Mesenchymal stem cell (in vitro differentiated cells and primary cell): ENCODE measurements around the gene CELA2B.

ENCODE experiments used
- DNase-seq: peaks from one replicate; pipeline ENCODE4 v3.0.0-alpha.2; 2013
- H2AFZ ChIP-seq: one replicate; pipeline ENCODE4 v1.6.1; 2013; ENCODE audit warnings: low read depth, mild to moderate bottlenecking, control low read depth, inconsistent platforms, low read length, moderate library complexity
- H2AK5ac ChIP-seq: 2 replicates; pipeline ENCODE4 v1.6.1; 2013; ENCODE audit warnings: low read length, moderate library complexity, mild to moderate bottlenecking, inconsistent platforms; ENCODE audit not compliant: severe bottlenecking
- H2BK120ac ChIP-seq: one replicate; pipeline ENCODE4 v1.6.1; 2013; ENCODE audit warnings: low read depth, mild to moderate bottlenecking, inconsistent platforms, low read length, moderate library complexity
- H2BK12ac ChIP-seq, 2 experiments: one replicate each; pipeline ENCODE4 v1.6.1; 2013; ENCODE audit warnings: inconsistent platforms in 2 of 2, low read length in 2 of 2, mild to moderate bottlenecking in 2 of 2, moderate library complexity in 2 of 2, control low read depth in 1 of 2
- H2BK15ac ChIP-seq: one replicate; pipeline ENCODE4 v1.6.1; 2013; ENCODE audit warnings: mild to moderate bottlenecking, low read depth, inconsistent platforms; ENCODE audit not compliant: poor library complexity, severe bottlenecking
- H2BK5ac ChIP-seq: 2 replicates; pipeline ENCODE4 v1.6.1; 2013; ENCODE audit warnings: low read depth, mild to moderate bottlenecking, low read length, control low read depth, inconsistent platforms; ENCODE audit not compliant: poor library complexity, severe bottlenecking
- H3K14ac ChIP-seq, 2 experiments: one replicate each; pipeline ENCODE4 v1.6.1; 2013; ENCODE audit warnings: inconsistent platforms in 2 of 2, low read length in 2 of 2, control low read depth in 1 of 2, mild to moderate bottlenecking in 1 of 2, moderate library complexity in 1 of 2
- H3K18ac ChIP-seq, 2 experiments: one replicate each; pipeline ENCODE4 v1.6.1; 2013; ENCODE audit warnings: inconsistent platforms in 2 of 2, low read length in 2 of 2, control low read depth in 1 of 2, low read depth in 1 of 2, mild to moderate bottlenecking in 1 of 2
- H3K23ac ChIP-seq, 2 experiments: one replicate each; pipeline ENCODE4 v1.6.1; 2013; ENCODE audit warnings: inconsistent platforms in 2 of 2, low read length in 2 of 2, mild to moderate bottlenecking in 2 of 2, moderate library complexity in 2 of 2, control low read depth in 1 of 2
- H3K27ac ChIP-seq: 2 replicates; pipeline ENCODE4 v1.5.1; 2013; ENCODE audit warnings: mild to moderate bottlenecking, moderate library complexity, low read length, control low read depth, inconsistent platforms; ENCODE audit not compliant: poor library complexity, severe bottlenecking
- H3K27me3 ChIP-seq, 2 experiments: 2 replicates each; pipeline versions ENCODE4 v1.6.1 to v1.7.0; 2013; ENCODE audit warnings: low read length in 2 of 2, mild to moderate bottlenecking in 2 of 2, moderate library complexity in 2 of 2, control low read depth in 1 of 2, inconsistent platforms in 1 of 2; ENCODE audit not compliant: control insufficient read depth in 1 of 2, insufficient read depth in 1 of 2
- H3K36me3 ChIP-seq, 2 experiments: 2 replicates each; pipeline versions ENCODE4 v1.6.1 to v1.7.0; 2013; ENCODE audit warnings: low read length in 2 of 2, control low read depth in 1 of 2, inconsistent platforms in 1 of 2, low read depth in 1 of 2, mild to moderate bottlenecking in 1 of 2; ENCODE audit not compliant: insufficient read depth in 2 of 2, control insufficient read depth in 1 of 2
- H3K4ac ChIP-seq, 2 experiments: one replicate each; pipeline ENCODE4 v1.6.1; 2013; ENCODE audit warnings: inconsistent platforms in 2 of 2, low read length in 2 of 2, mild to moderate bottlenecking in 2 of 2, moderate library complexity in 2 of 2, control low read depth in 1 of 2, low read depth in 1 of 2
- H3K4me1 ChIP-seq: 2 replicates; pipeline ENCODE4 v1.6.1; 2013; ENCODE audit warnings: low read depth, low read length, control low read depth; ENCODE audit not compliant: control insufficient read depth, insufficient read depth
- H3K4me2 ChIP-seq: 2 replicates; pipeline ENCODE4 v1.6.1; 2013; ENCODE audit warnings: low read length, mild to moderate bottlenecking, inconsistent platforms; ENCODE audit not compliant: poor library complexity, severe bottlenecking
- H3K4me3 ChIP-seq, 2 experiments: 2 replicates each; pipeline versions ENCODE4 v1.5.1 to v1.7.0; 2013; ENCODE audit warnings: low read length in 2 of 2, mild to moderate bottlenecking in 2 of 2, control low read depth in 1 of 2, low read depth in 1 of 2; ENCODE audit not compliant: insufficient read depth in 1 of 2
- H3K79me1 ChIP-seq: replicated peaks from 2 replicates; pipeline ENCODE4 v1.6.1; 2013; ENCODE audit warnings: mild to moderate bottlenecking, control low read depth, low read length, inconsistent platforms; ENCODE audit not compliant: poor library complexity, severe bottlenecking
- H3K9ac ChIP-seq: 2 replicates; pipeline ENCODE4 v1.7.0; 2013; ENCODE audit warnings: mild to moderate bottlenecking, low read length, moderate library complexity
- H3K9me3 ChIP-seq: 2 replicates; pipeline ENCODE4 v1.7.0; 2013; ENCODE audit warnings: mild to moderate bottlenecking, low read length; ENCODE audit not compliant: control insufficient read depth
- H4K8ac ChIP-seq: one replicate; pipeline ENCODE4 v1.6.1; 2013; ENCODE audit warnings: inconsistent platforms, mild to moderate bottlenecking, low read length, moderate library complexity
- H4K91ac ChIP-seq: one replicate; pipeline ENCODE4 v1.6.1; 2013; ENCODE audit warnings: mild to moderate bottlenecking, low read length, inconsistent platforms
- WGBS: methylation state at CpG from one replicate; pipeline ENCODE4 v1.1.7; 2013; ENCODE audit warnings: mixed read lengths; 5-methylcytosine and 5-hydroxymethylcytosine counted together

The CELA2B gene

GRCh38 chr1:15436881-15437442 is 38.9 kb upstream of the CELA2B start:
- H4K91ac ChIP-seq, result no peak overlapping the region
- H3K14ac ChIP-seq, result no peak overlapping the region
- no peak for DNase-seq
- no peak overlapping the region for H2AK5ac ChIP-seq
- peaks cover 0 to 6% of the 10 kb centered on the region in 2 experiments for H3K27me3 ChIP-seq
- H3K4me3 ChIP-seq, result no peak overlapping the region
- H3K18ac ChIP-seq, result no peak overlapping the region
- H4K8ac ChIP-seq, result no peak overlapping the region
- H3K4ac ChIP-seq, result no peak overlapping the region
- no peak overlapping the region for H3K4me2 ChIP-seq
- no peak overlapping the region for H2BK12ac ChIP-seq
- H3K27ac ChIP-seq, result no peak overlapping the region
- 93% methylated on average over 6 of the region's 6 CpGs for WGBS
- peaks cover 0 to 3% of the 10 kb centered on the region in 2 experiments for H3K36me3 ChIP-seq
- H3K23ac ChIP-seq, result no peak overlapping the region
- no peak overlapping the region for H2BK15ac ChIP-seq
- peaks cover 7% of the 10 kb centered on the region for H3K4me1 ChIP-seq
- H3K9ac ChIP-seq, result no peak overlapping the region
- H3K9me3 ChIP-seq, result no peaks in the 10 kb centered on the region
- H2AFZ ChIP-seq, result no peak overlapping the region
- no peaks in the 10 kb centered on the region for H3K79me1 ChIP-seq
- H2BK5ac ChIP-seq, result no peak overlapping the region
- H2BK120ac ChIP-seq, result no peak overlapping the region

GRCh38 chr1:15439325-15439724 is 36.6 kb upstream of the CELA2B start:
- H3K79me1 ChIP-seq, result no peaks in the 10 kb centered on the region
- no peak overlapping the region for H3K23ac ChIP-seq
- H2BK120ac ChIP-seq, result no peak overlapping the region
- no peak overlapping the region for H3K18ac ChIP-seq
- no peak overlapping the region for H2AK5ac ChIP-seq
- H3K4me2 ChIP-seq, result no peak overlapping the region
- peaks cover 3 to 29% of the 10 kb centered on the region in 2 experiments for H3K27me3 ChIP-seq
- no peak overlapping the region for H3K14ac ChIP-seq
- no peak overlapping the region for H3K4ac ChIP-seq
- peaks cover 2% of the 10 kb centered on the region for H3K4me1 ChIP-seq
- DNase-seq, result no peak
- H3K9me3 ChIP-seq, result no peaks in the 10 kb centered on the region
- H2BK15ac ChIP-seq, result no peak overlapping the region
- no peak overlapping the region for H4K8ac ChIP-seq
- no peak overlapping the region for H2AFZ ChIP-seq
- no peak overlapping the region for H3K4me3 ChIP-seq
- H2BK12ac ChIP-seq, result no peak overlapping the region
- H4K91ac ChIP-seq, result no peak overlapping the region
- no peak overlapping the region for H3K9ac ChIP-seq
- H3K36me3 ChIP-seq, result no peaks in the 10 kb centered on the region
- 96% methylated on average over 12 of the region's 14 CpGs for WGBS
- no peak overlapping the region for H2BK5ac ChIP-seq
- H3K27ac ChIP-seq, result no peak overlapping the region

GRCh38 chr1:15440357-15440756 is 35.5 kb upstream of the CELA2B start:
- no peak overlapping the region for H3K18ac ChIP-seq

GRCh38 chr1:15441247-15441646 is 34.7 kb upstream of the CELA2B start:
- no peak overlapping the region for H2BK15ac ChIP-seq
- no peak overlapping the region for H3K4me2 ChIP-seq
- H4K91ac ChIP-seq, result no peak overlapping the region
- 88% methylated on average over 6 of the region's 6 CpGs for WGBS
- no peak overlapping the region for H2AK5ac ChIP-seq
- H3K4me1 ChIP-seq, result no peaks in the 10 kb centered on the region
- peaks cover 5 to 45% of the 10 kb centered on the region in 2 experiments for H3K27me3 ChIP-seq
- no peak overlapping the region for H3K14ac ChIP-seq
- H3K18ac ChIP-seq, result no peak overlapping the region
- DNase-seq, result no peak
- no peak overlapping the region for H2BK120ac ChIP-seq
- no peak overlapping the region for H3K9ac ChIP-seq
- H2AFZ ChIP-seq, result no peak overlapping the region
- no peak overlapping the region for H4K8ac ChIP-seq
- H3K23ac ChIP-seq, result no peak overlapping the region
- H3K27ac ChIP-seq, result no peak overlapping the region
- no peak overlapping the region for H2BK5ac ChIP-seq
- H3K79me1 ChIP-seq, result no peaks in the 10 kb centered on the region
- no peaks in the 10 kb centered on the region for H3K9me3 ChIP-seq
- H3K36me3 ChIP-seq, result no peaks in the 10 kb centered on the region
- no peak overlapping the region for H2BK12ac ChIP-seq
- H3K4ac ChIP-seq, result no peak overlapping the region
- H3K4me3 ChIP-seq, result no peak overlapping the region

More at GRCh38 chr1:15440357-15440756, 35.5 kb upstream of the CELA2B start:
- Histone ChIP-seq H3K27me3 (peaks cover 3 to 38% of the 10 kb centered on the region in 2 experiments), H2BK15ac (no peak overlapping the region), H2AFZ (no peak overlapping the region), H3K79me1 (no peaks in the 10 kb centered on the region), H4K91ac (no peak overlapping the region), H2BK5ac (no peak overlapping the region), H2BK12ac (no peak overlapping the region), H3K9ac (no peak overlapping the region), H2AK5ac (no peak overlapping the region), H3K4me3 (no peak overlapping the region), H3K4me1 (peaks cover under 1% of the 10 kb centered on the region), H3K4ac (no peak overlapping the region), H3K4me2 (no peak overlapping the region), H3K9me3 (no peaks in the 10 kb centered on the region), H3K14ac (no peak overlapping the region), H2BK120ac (no peak overlapping the region), H3K27ac (no peak overlapping the region), H3K23ac (no peak overlapping the region), H4K8ac (no peak overlapping the region), H3K36me3 (no peaks in the 10 kb centered on the region)
- 87% methylated on average over 11 of the region's 13 CpGs for WGBS
- DNase-seq, result no peak
